Stimulated activated CD4-positive, alpha-beta T cell treated with anti-CD3 and anti-CD28 coated beads, Interleukin-4, amount 100 ng/mL, for 1 hour (primary cell): ENCODE data around the gene CFLAR.

ENCODE experiments used
- DNase-seq: peaks from one replicate; pipeline ENCODE4 v3.0.0-alpha.2; 2020

The CFLAR gene

DNA sequence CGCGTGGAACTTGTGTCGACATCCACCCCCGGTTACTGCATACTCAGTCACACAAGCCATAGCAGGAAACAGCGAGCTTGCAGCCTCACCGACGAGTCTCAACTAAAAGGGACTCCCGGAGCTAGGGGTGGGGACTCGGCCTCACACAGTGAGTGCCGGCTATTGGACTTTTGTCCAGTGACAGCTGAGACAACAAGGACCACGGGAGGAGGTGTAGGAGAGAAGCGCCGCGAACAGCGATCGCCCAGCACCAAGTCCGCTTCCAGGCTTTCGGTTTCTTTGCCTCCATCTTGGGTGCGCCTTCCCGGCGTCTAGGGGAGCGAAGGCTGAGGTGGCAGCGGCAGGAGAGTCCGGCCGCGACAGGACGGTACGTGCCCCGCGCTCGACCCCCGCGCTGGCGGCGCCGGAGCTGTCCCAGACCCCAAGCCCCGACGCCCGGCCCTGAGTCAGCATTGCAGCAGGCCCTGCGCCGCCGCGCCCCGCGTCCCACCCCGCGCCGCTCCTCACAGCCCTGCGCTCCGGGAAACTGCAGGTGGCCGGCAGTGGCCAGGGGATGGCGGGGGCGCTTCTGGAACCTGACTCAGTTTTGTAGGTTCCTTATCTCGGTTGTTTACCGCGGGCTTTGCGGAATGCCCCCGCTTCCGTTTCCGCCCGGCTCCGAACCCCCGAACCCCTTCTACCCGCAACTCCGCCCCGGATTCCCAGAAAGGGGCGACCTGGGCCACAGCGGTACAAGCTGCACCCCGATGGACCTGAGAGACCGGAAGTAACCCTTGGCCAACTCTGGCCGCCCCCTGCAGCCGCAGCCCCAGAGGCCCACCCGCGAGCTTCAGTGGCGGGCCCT, at the start of gene CFLAR:
Gene CFLAR (plus strand): TSS at position 50 of the 844 bp plus-strand sequence. CDS start 13,702 bp downstream, outside the sequence.
- DNase-seq = peak; percentile 75

DNA sequence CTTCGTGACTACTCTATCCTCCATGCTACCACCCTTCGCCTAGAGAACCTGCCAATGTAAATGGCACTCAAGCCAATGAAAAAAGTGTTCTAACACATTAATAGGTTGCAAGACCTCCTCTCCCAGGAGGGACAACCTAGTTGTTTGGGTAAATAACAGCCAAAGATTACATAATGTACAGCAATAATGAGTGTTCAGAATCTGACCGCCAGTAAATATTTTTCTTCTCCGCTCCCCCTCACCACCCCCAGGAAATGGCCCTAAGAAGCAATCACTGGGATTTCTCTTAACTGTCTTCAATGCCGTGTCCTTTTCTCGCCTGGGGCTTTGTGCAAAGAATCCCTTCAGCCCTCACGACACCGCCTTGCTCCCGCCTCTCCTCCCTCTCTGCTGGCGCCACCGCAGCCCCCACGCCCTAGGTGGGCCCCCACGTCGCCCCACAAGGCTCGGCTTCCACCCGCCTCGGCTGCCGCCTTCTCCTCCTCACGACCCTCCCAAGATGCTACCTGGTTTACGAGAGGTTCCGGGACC, 45.0 kb upstream of the CFLAR start:
- DNase-seq = no peak

DNA sequence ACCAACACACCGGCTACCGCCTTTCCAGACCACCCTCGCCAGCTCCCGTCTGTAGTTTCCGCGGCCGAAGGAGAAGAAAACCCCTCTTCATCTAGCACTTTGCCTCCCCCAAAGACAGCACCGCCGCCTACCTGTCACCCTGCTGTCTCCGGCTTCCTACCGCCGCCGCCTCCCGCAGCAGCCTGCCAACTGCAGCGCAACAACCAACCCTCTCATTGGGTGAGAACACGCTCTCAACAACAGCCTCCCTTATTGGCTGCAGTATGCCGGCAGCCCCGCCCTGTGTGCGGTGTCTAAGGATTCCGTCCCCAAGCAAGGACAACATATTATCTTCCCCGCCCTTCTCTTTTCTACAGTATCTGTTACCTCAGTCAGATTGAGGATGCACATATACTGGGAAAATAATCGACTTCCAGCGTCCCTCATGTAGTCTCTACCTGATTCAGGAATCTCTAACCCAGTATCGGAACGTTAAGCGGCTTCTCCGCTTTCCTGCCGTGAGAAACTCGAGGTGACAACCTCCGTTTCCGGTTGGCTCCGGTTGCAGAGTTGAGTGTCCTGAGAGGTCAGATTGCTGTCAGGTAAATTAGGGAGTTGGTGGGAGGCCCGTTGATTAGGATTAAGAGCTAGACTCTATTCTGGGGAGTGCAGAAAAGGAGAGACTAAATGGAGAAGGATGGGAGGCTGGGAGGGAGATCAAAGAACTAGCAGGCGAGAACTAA, 44.3 kb upstream of the CFLAR start, which contains the start of the genes HYCC2 and NDUFB3:
Gene HYCC2 (minus strand): TSS at position 193 of the 722 bp plus-strand sequence. CDS start 47,662 bp downstream, outside the sequence.
Gene NDUFB3 (plus strand): TSS at position 523 of the 722 bp plus-strand sequence. CDS start 6,882 bp downstream, outside the sequence.
- peak; percentile 85 for DNase-seq

DNA sequence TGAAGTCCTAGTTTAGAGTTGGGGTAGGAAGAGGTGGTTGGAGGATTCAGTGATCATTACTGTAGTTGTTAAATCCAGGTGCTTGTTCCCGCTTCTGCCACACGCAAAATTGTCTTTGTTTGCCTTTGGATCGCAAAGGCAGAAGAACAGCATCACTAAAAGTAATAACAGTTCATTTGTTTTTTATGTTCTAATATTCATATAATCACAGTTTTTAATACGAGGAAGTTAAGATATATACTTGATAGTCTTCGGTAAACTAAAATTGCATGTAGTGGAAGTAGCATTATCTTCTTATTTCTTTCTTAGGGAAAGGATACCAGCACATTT, 43.8 kb upstream of the CFLAR start:
- no peak for DNase-seq

DNA sequence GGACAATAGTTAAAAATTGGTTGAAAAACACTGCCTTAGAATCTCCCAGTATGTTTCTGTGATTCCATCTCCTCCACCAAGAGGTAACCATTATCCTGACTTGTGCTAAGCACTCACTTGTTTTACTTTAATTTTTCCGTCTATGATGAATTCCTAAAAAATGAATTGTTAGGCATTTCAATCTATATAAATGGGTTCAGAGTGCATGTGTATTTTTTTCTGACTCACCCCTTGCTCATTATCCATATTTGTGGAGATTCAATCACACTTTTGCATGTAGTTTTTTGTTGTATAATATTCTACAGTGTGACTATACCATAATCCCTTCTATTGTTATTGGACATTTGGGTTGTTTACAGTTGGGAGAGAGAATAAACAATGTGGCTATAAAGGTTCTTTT, 42.9 kb upstream of the CFLAR start:
- no peak for DNase-seq

DNA sequence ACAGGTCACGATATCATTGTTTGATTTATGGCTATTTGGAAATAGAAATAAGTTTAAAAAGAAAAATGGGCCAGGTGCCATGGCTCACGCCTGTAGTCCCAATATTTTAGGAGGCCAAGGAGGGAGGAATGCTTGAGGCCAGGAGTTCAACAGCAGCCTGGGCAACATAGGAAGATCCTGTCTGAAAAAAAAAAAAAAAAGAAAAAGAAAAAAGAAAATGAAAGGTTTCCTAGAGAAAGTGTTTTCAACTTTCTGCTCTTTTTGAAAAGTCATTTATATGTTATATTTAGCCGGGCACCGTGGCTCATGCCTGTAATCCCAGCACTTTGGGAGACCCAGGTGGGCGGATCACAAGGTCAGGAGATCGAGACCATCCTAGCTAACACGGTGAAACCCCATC, 41.0 kb upstream of the CFLAR start:
- DNase-seq = no peak

DNA sequence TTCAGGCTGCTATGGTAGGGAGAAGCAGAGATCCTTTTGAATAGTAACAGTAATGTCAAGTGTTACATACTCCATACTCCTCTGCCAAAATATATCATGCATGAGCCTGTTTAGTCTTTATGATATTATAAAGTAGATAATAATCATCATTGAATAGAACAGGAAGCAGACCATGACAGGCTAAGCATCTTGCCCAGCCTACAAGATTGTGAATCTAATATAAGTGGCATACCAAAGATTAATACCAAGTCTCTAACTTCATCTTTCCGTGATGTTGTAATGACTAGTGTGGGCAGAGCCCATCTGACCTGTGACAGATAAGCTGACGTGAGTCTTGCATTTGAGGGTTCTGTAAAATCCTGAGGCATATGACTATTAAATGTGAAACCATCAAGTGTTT, 31.1 kb upstream of the CFLAR start:
- no peak for DNase-seq

DNA sequence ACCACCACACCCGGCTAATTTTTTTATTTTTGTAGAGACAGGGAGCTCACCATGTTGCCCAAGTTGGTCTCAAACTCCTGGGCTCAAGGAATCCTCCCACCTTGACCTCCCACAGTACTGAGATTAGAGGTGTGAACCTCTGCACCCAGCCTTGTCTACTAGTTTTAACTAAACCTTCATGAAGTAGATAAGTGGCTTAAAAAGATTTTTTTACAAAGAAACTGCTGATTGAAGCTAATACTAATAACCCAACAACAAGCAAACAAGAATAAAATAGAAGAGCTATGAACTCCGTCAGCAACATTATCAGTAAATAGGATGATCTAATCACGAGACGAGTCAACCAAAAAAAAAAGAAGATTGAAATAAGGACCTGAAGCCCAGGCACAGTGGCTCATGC, 25.4 kb upstream of the CFLAR start:
- no peak for DNase-seq

DNA sequence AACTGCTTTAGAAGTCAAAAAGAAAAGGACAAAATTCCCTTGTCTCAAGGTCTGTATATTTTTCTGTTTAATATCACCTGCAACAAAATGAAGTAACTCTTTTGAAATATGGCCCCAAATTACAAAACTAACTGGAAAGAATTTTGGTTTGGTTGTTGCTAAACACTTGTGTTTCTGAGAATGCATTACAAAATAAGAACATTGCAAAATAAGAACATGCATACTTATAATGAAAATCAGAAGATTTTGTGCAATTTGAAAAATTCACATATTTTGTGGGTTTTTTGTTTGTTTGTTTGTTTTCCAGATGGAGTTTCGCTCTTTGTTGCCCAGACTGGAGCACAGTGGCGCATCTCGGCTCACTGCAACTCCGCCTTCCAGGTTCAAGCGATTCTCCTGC, 22.4 kb upstream of the CFLAR start:
- DNase-seq = no peak

DNA sequence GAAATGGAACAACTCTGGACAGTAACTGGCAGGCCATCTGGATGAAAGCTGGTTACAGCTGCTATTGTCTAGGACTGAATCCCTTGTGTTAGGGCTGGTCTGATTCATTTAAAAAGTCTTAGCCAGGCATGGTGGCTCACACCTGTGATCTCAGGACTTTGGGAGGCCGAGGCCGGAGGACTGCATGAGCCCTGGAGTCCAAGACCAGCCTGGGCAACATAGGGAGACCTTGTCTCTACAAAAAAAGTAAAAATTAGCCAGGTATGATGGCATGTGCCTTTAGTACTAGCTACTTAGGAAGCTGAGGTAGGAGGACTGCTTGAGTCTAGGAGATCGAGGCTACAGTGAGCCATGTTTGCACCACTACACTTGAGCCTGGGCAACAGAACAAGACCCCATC, 15.5 kb upstream of the CFLAR start:
- DNase-seq = no peak

DNA sequence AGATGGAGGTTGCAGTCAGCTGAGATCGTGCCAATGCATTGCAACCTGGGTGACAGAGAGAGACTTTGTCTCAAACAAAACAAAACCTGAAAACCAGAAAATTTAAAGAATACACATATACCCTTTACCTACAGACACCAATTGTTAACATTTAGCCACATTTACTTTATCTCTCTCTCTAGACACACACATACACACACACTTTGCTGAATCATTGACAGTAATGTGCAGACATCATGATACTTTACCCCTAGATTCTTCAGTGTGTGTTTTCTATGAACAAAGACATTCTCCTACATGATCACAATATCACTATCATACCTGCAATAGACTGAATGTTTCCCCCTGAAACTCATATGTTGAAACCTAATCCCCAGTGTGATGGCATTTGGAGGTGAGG, 10.2 kb upstream of the CFLAR start:
- no peak for DNase-seq

DNA sequence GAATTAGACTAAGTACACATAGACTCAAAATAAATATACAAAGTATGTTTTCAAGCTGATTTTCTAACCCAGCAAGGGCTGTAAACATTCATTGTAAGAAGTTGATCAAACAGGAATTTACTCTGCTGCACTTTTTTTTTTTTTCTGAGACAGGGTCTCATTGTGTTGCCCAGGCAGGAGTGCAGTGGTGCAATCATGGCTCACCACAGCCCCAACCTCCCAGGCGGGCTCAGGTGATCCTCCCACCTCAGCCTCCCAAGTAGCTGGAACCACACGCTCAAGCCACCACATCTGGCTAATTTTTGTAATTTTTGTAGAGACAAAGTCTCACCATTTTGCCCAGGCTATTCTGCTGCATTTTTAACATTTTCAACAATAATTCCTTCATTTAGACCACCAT, 8.3 kb upstream of the CFLAR start:
- no peak for DNase-seq

DNA sequence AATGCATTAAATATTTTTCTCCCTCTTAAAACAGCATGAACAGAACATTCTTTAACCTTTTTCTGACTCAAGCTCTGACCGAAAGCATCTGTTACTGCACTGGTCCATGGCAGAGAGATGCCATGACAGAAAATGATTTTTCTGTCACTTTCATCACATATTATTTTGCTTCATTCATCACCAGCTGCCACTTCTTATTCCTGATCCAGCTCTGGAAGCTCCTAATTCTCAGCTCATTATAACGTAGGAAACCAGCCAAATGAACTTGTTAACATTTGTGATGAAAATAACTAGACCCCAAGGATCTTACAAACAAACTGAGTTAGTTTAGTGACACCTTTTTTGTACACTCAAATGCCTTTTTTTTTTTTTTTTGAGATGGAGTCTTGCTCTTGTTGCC, 7.6 kb upstream of the CFLAR start:
- no peak for DNase-seq

DNA sequence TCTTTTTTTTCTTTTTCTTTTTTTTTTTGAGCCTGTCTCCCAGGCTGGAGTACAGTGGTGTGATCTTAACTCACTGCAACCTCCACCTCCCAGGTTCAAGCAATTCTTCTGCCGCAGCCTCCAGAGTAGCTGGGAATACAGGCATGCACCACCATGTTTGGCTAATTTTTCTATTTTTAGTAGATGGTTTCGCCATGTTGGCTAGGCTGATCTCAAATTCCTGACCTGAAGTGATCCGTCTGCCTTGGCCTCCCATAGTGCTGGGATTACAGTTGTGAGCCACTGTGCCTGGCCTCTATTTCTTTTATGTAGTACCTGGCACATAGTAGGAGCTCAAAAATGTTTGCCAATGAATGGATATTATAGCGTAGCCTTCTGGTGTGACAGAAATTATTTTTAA, 6.8 kb upstream of the CFLAR start:
- DNase-seq = no peak

DNA sequence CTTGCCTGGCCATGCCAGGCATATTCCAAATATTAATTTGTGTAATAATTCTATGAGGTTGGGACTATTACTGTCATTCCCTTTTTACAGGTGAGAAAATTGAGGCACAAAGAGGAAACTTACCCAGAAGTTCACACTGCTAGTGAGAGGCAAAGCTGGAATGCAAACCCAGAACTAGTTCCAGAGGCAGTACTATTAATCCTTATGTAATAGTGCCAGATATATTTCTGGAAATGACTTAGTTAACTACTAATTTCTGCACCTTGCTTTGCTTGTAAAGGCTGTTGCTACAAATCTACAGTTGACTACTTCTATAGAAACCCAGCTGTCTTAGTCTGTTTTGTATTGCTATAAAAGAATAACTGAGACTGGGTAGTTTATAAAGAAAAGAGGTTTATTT, 5.3 kb upstream of the CFLAR start:
- no peak for DNase-seq

DNA sequence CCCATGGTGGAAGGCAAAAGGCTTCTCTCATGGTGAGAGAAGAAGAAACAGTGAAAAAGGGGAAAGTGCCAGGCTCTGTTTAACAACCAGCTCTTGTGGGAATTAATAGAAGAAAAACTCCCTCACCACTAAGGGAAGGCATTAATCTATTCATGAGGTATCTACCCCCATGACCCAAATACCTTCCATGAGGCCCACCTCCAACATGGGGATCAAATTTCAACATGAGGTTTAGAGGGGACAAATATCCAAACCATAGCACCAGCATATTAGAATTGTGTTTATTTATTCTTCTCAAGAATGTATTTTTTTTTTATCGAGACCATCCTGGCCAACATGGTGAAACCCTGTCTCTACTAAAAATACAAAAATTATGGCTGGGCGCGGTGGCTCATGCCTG, 4.9 kb upstream of the CFLAR start:
- DNase-seq = no peak

DNA sequence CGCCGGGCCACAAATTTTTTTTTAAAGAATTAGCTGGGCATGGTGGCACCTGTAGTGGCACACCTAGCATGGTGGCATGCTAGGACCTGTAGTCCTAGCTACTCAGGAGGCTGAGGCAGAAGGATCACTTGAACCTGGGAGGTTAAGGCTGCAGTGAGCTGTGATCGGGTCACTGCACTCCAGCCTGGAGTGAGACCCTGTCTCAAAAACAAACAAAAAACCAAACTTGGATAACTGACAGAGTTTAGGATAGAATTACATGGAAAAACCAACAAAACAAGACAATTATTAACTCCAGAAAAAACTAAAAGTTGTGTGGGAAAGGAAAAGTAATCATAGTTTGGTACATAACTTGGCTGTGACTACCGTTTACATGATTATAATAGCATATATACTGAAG, 1.6 kb upstream of the CFLAR start:
- DNase-seq = no peak

DNA sequence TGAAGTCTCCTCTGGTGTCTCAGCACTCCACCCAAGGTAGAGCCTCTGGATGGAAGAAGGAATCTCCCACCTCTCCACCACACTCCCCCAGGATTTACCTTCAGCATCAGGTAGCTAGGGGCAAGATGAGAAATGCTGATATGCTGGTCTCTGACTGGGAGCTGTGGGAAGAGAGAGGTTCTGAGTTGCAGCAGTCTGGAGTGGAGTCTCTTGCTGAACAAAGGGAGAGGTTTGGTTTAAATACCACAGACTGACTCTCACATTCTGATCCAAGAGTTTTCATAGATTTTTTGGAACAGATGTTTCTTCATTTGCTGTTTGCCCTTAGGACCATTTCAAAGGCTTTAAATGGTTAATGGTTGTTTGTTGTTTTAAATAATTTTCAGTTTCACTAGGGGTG, 1.1 kb upstream of the CFLAR start:
- DNase-seq = no peak

DNA sequence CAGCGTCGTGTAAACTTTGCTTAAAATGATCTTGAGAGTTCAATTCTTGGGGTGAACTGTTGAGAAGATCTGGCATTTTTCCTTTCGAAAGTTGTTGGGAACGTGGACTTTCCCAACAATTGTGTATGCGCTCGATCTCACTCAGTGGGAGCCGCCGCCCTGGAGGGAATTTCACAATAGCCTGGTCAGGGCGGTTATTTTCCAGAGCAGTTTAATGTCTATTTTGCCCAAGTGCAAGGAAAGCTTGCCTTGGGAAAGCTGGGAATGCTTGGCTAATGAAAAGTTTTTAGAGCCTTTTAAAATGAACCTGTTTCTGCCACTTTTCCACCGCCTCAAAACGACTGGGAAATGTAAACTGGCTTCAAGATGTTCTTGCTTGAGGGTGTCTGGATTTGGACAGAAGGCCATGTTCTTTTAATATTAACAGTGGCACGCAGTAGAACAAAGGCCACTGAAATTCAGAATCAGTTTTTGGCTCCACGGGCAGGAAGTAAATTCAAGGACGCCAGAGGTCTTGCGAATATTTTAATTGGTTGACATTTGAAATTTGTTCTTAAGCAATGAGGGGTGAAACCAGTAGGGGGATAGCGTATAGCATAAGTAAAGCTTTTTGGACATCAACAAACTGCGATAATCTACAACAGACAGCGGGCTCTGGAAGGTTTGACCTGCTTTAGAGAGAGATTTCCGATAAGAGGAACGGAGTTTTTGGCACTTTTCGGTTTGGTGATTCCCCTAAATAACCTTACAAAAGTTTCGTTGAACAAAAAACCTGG, 1.2 kb downstream of the CFLAR start:
- DNase-seq = no peak

DNA sequence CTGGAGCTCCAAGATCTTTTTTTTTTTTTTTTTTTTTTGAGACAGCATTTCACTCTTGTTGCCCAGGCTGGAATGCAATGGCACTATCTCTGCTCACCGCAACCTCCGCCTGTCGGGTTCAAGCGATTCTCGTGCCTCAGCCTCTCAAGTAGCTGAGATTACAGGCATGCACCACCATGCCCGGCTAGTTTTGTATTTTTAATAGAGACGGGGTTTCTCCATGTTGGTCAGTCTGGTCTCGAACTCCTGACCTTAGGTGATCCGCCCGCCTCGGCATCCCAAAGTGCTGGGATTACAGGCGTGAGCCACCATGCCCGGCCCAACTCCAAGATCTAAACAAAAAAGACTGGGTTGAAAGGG, 1.8 kb downstream of the CFLAR start:
- peak; percentile 20 for DNase-seq

DNA sequence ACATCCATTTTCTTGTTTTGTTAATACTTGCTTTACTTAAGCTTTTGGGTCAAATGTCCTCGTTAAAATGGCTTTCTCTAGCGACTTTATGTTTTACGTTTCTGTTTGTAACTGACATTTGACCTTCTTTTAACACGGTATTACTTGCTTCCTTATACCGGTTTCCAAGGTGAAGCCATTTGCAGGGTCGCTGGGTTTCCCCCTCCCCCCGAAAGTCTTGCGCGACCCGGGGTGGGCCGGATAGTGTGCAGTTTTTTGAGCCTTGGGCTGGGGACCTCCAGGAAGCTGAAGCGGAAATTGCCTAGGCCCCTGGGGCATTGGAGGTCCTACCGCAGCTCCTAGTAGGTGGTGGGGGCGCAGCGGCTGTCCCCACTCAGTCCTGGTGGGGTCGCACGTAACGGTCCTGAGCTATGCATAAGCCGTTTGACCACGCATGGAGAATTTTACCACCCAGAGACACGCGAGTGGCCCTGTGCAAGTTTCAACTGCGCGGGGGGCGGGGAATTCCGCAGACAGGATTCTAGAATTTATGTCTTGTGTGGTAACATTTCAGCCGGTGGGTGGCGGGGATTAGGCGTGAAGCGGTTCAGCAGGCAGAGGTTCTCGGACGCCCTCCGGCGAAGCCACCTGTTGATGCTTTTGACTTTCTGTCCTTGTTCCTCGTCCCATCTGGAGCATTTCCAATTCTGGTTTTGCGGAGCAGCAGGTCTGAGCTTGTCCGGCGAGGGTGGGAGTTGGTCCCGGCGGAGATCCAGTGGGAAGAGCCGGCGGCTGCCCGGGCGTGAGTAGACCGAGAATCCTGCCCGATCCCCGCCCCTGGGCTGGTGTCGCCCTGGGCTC, 2.4 kb downstream of the CFLAR start:
- DNase-seq = peak; percentile 89
